Epithelial cell of esophagus (primary cell): Measurements from ENCODE around the gene MCCC1.
"Not testable (repeated sequence)": the region's sequence is repeated elsewhere in the genome, so short reads cannot be mapped to it uniquely, and the experiment has no call there.

Source experiments
- DNase-seq: peaks from one replicate; pipeline ENCODE4 v3.0.0; 2010; ENCODE audit warnings: low read depth
- H3K4me3 ChIP-seq: 2 replicates; pipeline ENCODE4 v1.5.1; 2011; ENCODE audit warnings: mild to moderate bottlenecking, low read length, control low read depth
- TF ChIP-seq, protein P1 (sequence below): IDR thresholded peaks from 2 replicates; pipeline ENCODE4 v1.5.1; 2011; ENCODE audit warnings: low read depth, mild to moderate bottlenecking, low read length, control low read depth, inconsistent platforms; ENCODE audit not compliant: insufficient read depth; ENCODE audit errors: missing control alignments

Gene MCCC1

GRCh38 chr3:183117056-183117455, 17.8 kb upstream of the MCCC1 start:
- peak; percentile 30 for DNase-seq
- TF ChIP-seq, protein P1, sequence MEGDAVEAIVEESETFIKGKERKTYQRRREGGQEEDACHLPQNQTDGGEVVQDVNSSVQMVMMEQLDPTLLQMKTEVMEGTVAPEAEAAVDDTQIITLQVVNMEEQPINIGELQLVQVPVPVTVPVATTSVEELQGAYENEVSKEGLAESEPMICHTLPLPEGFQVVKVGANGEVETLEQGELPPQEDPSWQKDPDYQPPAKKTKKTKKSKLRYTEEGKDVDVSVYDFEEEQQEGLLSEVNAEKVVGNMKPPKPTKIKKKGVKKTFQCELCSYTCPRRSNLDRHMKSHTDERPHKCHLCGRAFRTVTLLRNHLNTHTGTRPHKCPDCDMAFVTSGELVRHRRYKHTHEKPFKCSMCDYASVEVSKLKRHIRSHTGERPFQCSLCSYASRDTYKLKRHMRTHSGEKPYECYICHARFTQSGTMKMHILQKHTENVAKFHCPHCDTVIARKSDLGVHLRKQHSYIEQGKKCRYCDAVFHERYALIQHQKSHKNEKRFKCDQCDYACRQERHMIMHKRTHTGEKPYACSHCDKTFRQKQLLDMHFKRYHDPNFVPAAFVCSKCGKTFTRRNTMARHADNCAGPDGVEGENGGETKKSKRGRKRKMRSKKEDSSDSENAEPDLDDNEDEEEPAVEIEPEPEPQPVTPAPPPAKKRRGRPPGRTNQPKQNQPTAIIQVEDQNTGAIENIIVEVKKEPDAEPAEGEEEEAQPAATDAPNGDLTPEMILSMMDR: no peak
- H3K4me3 ChIP-seq: no peak overlapping the region

DNA sequence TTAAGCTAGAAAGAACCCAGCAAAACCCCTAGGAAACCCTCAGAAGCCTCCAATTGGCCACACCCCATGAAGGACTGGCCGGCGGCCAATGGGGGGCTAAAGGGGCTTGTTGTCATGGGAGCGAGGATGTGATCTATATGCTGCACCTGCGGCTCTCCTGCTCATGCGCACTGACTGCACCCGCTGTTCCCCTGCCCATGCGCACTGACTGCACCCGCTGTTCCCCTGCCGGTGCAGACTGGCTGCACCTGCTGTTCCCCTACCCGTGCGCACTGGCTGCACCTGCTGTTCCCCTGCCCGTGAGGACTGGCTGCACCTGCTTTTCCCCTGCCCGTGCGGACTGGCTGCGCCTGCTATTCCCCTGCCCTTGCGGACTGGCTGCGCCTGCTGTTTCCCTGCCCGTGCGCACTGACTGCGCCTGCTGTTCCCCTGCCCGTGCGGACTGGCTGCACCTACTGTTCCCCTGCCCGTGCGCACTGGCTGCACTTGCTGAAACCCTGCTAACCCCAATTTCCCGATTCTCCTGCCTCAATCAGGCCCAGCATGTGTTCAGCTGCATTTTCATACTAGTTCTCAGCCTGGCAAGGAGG, 16.8 kb upstream of the MCCC1 start:
- peak overlapping the region; percentile 7 for H3K4me3 ChIP-seq

GRCh38 chr3:183114384-183115178, 15.3 kb upstream of the MCCC1 start:
- H3K4me3 ChIP-seq: no peak overlapping the region
- DNase-seq: no peak
- TF ChIP-seq, protein P1: no peak

More for the DNA sequence above, 16.8 kb upstream of the MCCC1 start:
- DNase-seq: peak; percentile 44
- TF ChIP-seq, protein P1: no peak

DNA sequence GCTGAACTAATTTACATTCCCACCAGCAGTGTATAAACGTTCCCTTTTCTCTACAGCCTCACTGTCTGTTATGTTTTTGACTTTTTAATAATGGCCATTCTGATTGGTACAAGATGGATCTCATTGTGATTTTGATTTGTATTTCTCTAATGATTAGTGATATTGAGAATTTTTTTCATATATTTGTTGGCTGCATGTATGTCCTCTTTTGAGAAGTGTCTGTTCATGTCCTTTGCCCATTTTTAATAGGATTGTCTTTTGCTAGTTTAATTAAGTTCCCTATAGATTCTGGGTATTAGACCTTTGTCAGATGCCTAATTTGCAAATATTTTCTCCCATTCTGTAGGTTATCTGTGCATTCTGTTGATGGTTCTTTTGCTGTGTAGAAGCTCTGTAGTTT, 10.6 kb upstream of the MCCC1 start:
- not testable (repeated sequence) for H3K4me3 ChIP-seq, DNase-seq

GRCh38 chr3:183108470-183108869, 9.2 kb upstream of the MCCC1 start:
- no peak for DNase-seq
- H3K4me3 ChIP-seq: no peak overlapping the region
- TF ChIP-seq, protein P1: no peak

- TF ChIP-seq, protein P1: no peak
- DNase-seq: peak; percentile 43
- H3K4me3 ChIP-seq: no peak overlapping the region
Observed at GRCh38 chr3:183108001-183108449, 8.7 kb upstream of the MCCC1 start.

DNA sequence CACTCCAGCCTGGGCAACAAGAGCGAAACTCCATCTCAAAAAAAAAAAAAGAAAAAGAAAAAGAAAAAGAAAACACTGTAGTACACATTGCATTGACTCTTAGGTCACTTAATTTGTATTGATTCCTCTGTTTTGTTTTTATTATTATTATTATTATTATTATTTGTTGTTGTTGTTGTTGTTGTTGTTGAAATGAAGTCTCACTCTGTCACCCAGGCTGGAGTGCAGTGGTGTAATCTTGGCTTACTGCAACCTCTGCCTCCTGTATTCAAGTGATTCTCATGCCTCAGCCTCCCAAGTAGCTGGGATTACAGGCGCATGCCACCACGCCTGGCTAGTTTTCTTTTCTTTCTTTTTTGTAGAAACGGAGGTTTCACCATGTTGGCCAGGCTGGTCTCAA, 8.1 kb upstream of the MCCC1 start:
- not testable (repeated sequence) for DNase-seq, H3K4me3 ChIP-seq

GRCh38 chr3:183106635-183107034, 7.3 kb upstream of the MCCC1 start:
- no peak overlapping the region for H3K4me3 ChIP-seq
- TF ChIP-seq, protein P1: no peak
- no peak for DNase-seq

GRCh38 chr3:183103950-183104349, 4.7 kb upstream of the MCCC1 start:
- H3K4me3 ChIP-seq, DNase-seq: not testable (repeated sequence)

DNA sequence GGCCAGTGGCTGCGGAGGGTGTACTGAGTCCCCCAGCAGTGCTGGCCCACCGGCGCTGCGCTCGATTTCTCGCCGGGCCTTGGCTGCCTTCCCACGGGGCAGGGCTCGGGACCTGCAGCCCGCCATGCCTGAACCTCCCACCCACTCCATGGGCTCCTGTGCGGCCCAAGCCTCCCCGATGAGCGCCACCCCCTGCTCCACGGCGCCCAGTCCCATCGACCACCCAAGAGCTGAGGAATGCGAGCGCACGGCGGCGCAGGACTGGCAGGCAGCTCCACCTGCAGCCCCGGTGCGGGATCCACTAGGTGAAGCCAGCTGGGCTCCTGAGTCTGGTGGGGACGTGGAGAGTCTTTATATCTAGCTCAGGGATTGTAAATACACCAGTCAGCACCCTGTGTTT, 1.7 kb upstream of the MCCC1 start:
- H3K4me3 ChIP-seq, DNase-seq: not testable (repeated sequence)
